Panc1 (cell line): ENCODE measurements around the gene ANGPTL4. TPM values are rescaled to one million over a fixed set of nuclear protein-coding genes. Genes with fewer than 3 reads are reported as not detected.

Experiments used
- ATAC-seq: fragments of 200-7000 bp; cut with Tn5 transposase; 2 replicates; pipeline ENCODE4 v1.9.1; 2020; ENCODE audit warnings: mild to moderate bottlenecking, moderate library complexity
- BruUV-seq: library from RNA; stranded (reverse); fragments of 400-500 nt; replicated peaks from 2 replicates; lab custom pipeline; 2021; lab: Mats Ljungman, UMichigan
- CTCF ChIA-PET: fragments of 300-600 bp; sonication (Branson Sonifier 250); formaldehyde crosslinking; loops from one replicate; lab custom pipeline; 2022; ENCODE audit warnings: antibody characterized with exemption; lab: Charles Lee
- POLR2A ChIA-PET: fragments of 300-600 bp; sonication (Branson Sonifier 250); formaldehyde crosslinking; loops from one replicate; lab custom pipeline; 2022; ENCODE audit warnings: antibody characterized with exemption; lab: Charles Lee
- DNase-seq: peaks from one replicate; pipeline ENCODE4 v3.0.0-alpha.2; 2010; ENCODE audit warnings: low read depth, low spot score
- H3K27ac ChIP-seq: 2 replicates; pipeline ENCODE4 v1.5.1; 2011; ENCODE audit warnings: mild to moderate bottlenecking, low read length, inconsistent platforms
- H3K27me3 ChIP-seq: fragments of 200-500 bp; sonication (Bioruptor generic); 2 replicates; pipeline ENCODE4 v1.6.0; 2014; ENCODE audit warnings: low read length, inconsistent platforms; ENCODE audit not compliant: control insufficient read depth, insufficient read depth
- H3K36me3 ChIP-seq: fragments of 200-500 bp; sonication (Bioruptor generic); 2 replicates; pipeline ENCODE4 v1.5.1; 2014; ENCODE audit warnings: inconsistent platforms, mild to moderate bottlenecking, low read length, moderate library complexity; ENCODE audit not compliant: control insufficient read depth, insufficient read depth
- H3K4me1 ChIP-seq: 2 replicates; pipeline ENCODE4 v1.5.1; 2011; ENCODE audit warnings: inconsistent platforms, mild to moderate bottlenecking, low read length, moderate library complexity; ENCODE audit not compliant: control insufficient read depth, insufficient read depth
- H3K4me3 ChIP-seq, 2 experiments: 2 replicates each; pipeline ENCODE4 v1.5.1; 2011 to 2012; ENCODE audit warnings: low read depth in 2 of 2, low read length in 2 of 2, mild to moderate bottlenecking in 2 of 2, inconsistent platforms in 1 of 2, moderate library complexity in 1 of 2
- H3K9me3 ChIP-seq: fragments of 200-500 bp; sonication (Bioruptor generic); 2 replicates; pipeline ENCODE4 v1.5.1; 2014; ENCODE audit warnings: low read depth, mild to moderate bottlenecking, inconsistent platforms, low read length, moderate library complexity; ENCODE audit not compliant: control insufficient read depth, insufficient read depth
- CTCF ChIP-seq: fragments of 450-650 bp; IDR thresholded peaks from 2 replicates; pipeline ENCODE4 v1.5.1; 2017; ENCODE audit warnings: mild to moderate bottlenecking
- POLR2AphosphoS5 ChIP-seq: IDR thresholded peaks from 2 replicates; pipeline ENCODE4 v1.6.1; 2012; ENCODE audit warnings: mild to moderate bottlenecking, low read depth, low read length, moderate library complexity
- REST ChIP-seq, 2 experiments: IDR thresholded peaks; 2 replicates each; pipeline ENCODE4 v1.6.1; 2011 to 2012; ENCODE audit warnings: low read depth in 2 of 2, control low read depth in 1 of 2, low read length in 1 of 2, mild to moderate bottlenecking in 1 of 2, moderate library complexity in 1 of 2; ENCODE audit not compliant: insufficient read depth in 1 of 2
- SIN3A ChIP-seq: IDR thresholded peaks from 2 replicates; pipeline ENCODE4 v1.6.1; 2012; ENCODE audit warnings: low read depth, mild to moderate bottlenecking, low read length, moderate library complexity, borderline replicate concordance; ENCODE audit not compliant: insufficient read depth
- TCF7L2 ChIP-seq: IDR thresholded peaks from 2 replicates; pipeline ENCODE4 v1.6.1; 2011; ENCODE audit warnings: mild to moderate bottlenecking, low read depth, low read length, inconsistent platforms
- in situ Hi-C: cut with HindIII; loops from 2 replicates; pipeline ENCODE4 v1.10.0; 2016; ENCODE audit warnings: low sequenced_read_pairs, low pct_unique_long_range_greater_than_20kb
- intact Hi-C: fragments of 100-400 bp; cut with micrococcal nuclease; formaldehyde crosslinking; loops from one replicate; pipeline ENCODE4 v1.10.0; 2022; ENCODE audit not compliant: unreplicated experiment
- total RNA-seq: library from RNA; stranded (reverse); gene quantifications from one replicate; pipeline ENCODE4 v1.2.1, GENCODE V29; 2021; ENCODE audit not compliant: unreplicated experiment

Gene ANGPTL4
- total RNA-seq, 1 experiment from 2014 or later: 46.6 TPM

GRCh38 chr19:8361921-8362793 is 1.8 kb upstream of the ANGPTL4 start:
- H3K27ac ChIP-seq: peak overlapping the region; percentile 90
- BruUV-seq: no TSS peak
- TF ChIP-seq REST (IDR thresholded peaks at IDR 0.05; ENCODE audit: insufficient read depth in 1 of 2, low read depth in 2 of 2, low read length in 1 of 2): no peak
- peak; percentile 57; the same call in 1 of the 2 replicates for TF ChIP-seq POLR2AphosphoS5
- ChIA-PET POLR2A (interaction anchor here (0.7 kb wide), 1 partner anchor 19 kb away, joined by 5 read pairs; no protein-coding TSS in a partner anchor), CTCF (no interaction called here)
- intact Hi-C loops (no loop called here), in situ Hi-C loops (no loop called here)
- DNase-seq (peak; percentile 93), ATAC-seq (peak; percentile 84)
- no peaks in the 10 kb centered on the region; the same call in 1 of the 2 replicates for H3K36me3 ChIP-seq
- H3K4me1 ChIP-seq: peaks cover 22% of the 10 kb centered on the region
- no peaks in the 10 kb centered on the region for H3K27me3 ChIP-seq
- no peaks in the 10 kb centered on the region for H3K9me3 ChIP-seq
- peak overlapping the region in 1 of 2 experiments; percentile 12; a peak in 1 of 4 replicates for H3K4me3 ChIP-seq

GRCh38 chr19:8366121-8366581 is 2.2 kb downstream of the ANGPTL4 start:
- ChIA-PET CTCF (no interaction called here), POLR2A (interaction anchor here (0.6 kb wide), 1 partner anchor 40 kb away, joined by 3 read pairs; no protein-coding TSS in a partner anchor)
- TF ChIP-seq CTCF: no peak
- no peak for TF ChIP-seq POLR2AphosphoS5
- no peak for TF ChIP-seq SIN3A
- no peak for TF ChIP-seq REST (IDR thresholded peaks at IDR 0.05; ENCODE audit: insufficient read depth in 1 of 2, low read depth in 2 of 2, low read length in 1 of 2)
- no peak for TF ChIP-seq TCF7L2
- DNase-seq (no peak), ATAC-seq (no peak)
- Histone ChIP-seq H3K4me3 (peak overlapping the region in 1 of 2 experiments; percentile 75; a peak in 3 of 4 replicates), H3K36me3 (no peaks in the 10 kb centered on the region; the same call in 1 of the 2 replicates), H3K27ac (peak overlapping the region; percentile 57; the same call in 1 of the 2 replicates), H3K4me1 (peaks cover 29% of the 10 kb centered on the region), H3K9me3 (no peaks in the 10 kb centered on the region), H3K27me3 (no peaks in the 10 kb centered on the region)
- BruUV-seq: no TSS peak
- in situ Hi-C loops: no loop called here
- intact Hi-C loops: no loop called here
